CD14-positive monocyte (primary cell): ENCODE data around the gene SPINT2. TPM values are rescaled to one million over a fixed set of nuclear protein-coding genes. Genes with fewer than 3 reads are reported as not detected.
"Not testable (repeated sequence)": the region's sequence is repeated elsewhere in the genome, so short reads cannot be mapped to it uniquely, and the experiment has no call there.

ENCODE experiments used
- DNase-seq, 3 donors: peaks; one replicate each; pipeline ENCODE4 v3.0.0-alpha.2; 2011 to 2022
- H2AFZ ChIP-seq: 2 replicates; pipeline ENCODE4 v1.6.0; 2012; ENCODE audit warnings: mild to moderate bottlenecking, low read depth, low read length, inconsistent platforms; ENCODE audit not compliant: insufficient read depth, poor library complexity, severe bottlenecking
- H3K27ac ChIP-seq, 2 donors: 1 replicate in 1 of 2; 2 replicates in 1 of 2; pipeline ENCODE4 v1.5.1; 2012 to 2013; ENCODE audit warnings: low read length in 2 of 2, control low read depth in 1 of 2, inconsistent platforms in 1 of 2, low read depth in 1 of 2, mild to moderate bottlenecking in 1 of 2
- H3K27me3 ChIP-seq, 2 donors: one replicate each; pipeline versions ENCODE4 v1.6.0 to v1.6.1; 2011 to 2013; ENCODE audit warnings: low read length in 2 of 2; ENCODE audit not compliant: control insufficient read depth in 2 of 2, insufficient read depth in 2 of 2
- H3K36me3 ChIP-seq, 2 donors: replicated peaks in 1 of 2; 1 replicate in 1 of 2; 2 replicates in 1 of 2; pipeline versions ENCODE4 v1.5.1 to v1.6.1; 2012 to 2013; ENCODE audit warnings: low read length in 2 of 2, control low read depth in 1 of 2, inconsistent platforms in 1 of 2, mild to moderate bottlenecking in 1 of 2; ENCODE audit not compliant: insufficient read depth in 2 of 2, control insufficient read depth in 1 of 2
- H3K4me1 ChIP-seq, 2 donors: 1 replicate in 1 of 2; 2 replicates in 1 of 2; pipeline versions ENCODE4 v1.5.1 to v1.6.1; 2012 to 2013; ENCODE audit warnings: low read length in 2 of 2, control low read depth in 1 of 2, inconsistent platforms in 1 of 2, mild to moderate bottlenecking in 1 of 2, moderate library complexity in 1 of 2; ENCODE audit not compliant: insufficient read depth in 2 of 2, control insufficient read depth in 1 of 2
- H3K4me2 ChIP-seq: replicated peaks from 2 replicates; pipeline ENCODE3; 2012; ENCODE audit warnings: low read length, moderate library complexity, mild to moderate bottlenecking; ENCODE audit not compliant: poor library complexity, severe bottlenecking; ENCODE audit errors: extremely low read depth
- H3K4me3 ChIP-seq, 3 experiments: fragments of 200-600 bp in 1 of 3; sonication (generic) in 1 of 3; replicated peaks in 1 of 3; 1 replicate in 2 of 3; 2 replicates in 1 of 3; pipeline ENCODE4 v1.5.1; 2011 to 2013; ENCODE audit warnings: low read length in 3 of 3, mild to moderate bottlenecking in 3 of 3, control low read depth in 2 of 3, low read depth in 2 of 3, inconsistent platforms in 1 of 3, moderate library complexity in 1 of 3
- H3K79me2 ChIP-seq: 2 replicates; pipeline ENCODE4 v1.6.0; 2012; ENCODE audit warnings: mild to moderate bottlenecking, control low read depth, inconsistent platforms, low read length, moderate library complexity; ENCODE audit not compliant: insufficient read depth
- H3K9ac ChIP-seq: 2 replicates; pipeline ENCODE4 v1.6.0; 2017; ENCODE audit warnings: low read length, mild to moderate bottlenecking; ENCODE audit not compliant: insufficient read depth, poor library complexity, severe bottlenecking
- H3K9me3 ChIP-seq, 2 donors: replicated peaks in 1 of 2; 1 replicate in 1 of 2; 2 replicates in 1 of 2; pipeline versions ENCODE4 v1.5.1 to v1.6.1; 2012 to 2013; ENCODE audit warnings: low read length in 2 of 2, control low read depth in 1 of 2; ENCODE audit not compliant: control insufficient read depth in 1 of 2, insufficient read depth in 1 of 2
- H4K20me1 ChIP-seq: 2 replicates; pipeline ENCODE4 v1.6.0; 2012; ENCODE audit warnings: mild to moderate bottlenecking, low read length, control low read depth, moderate library complexity; ENCODE audit not compliant: insufficient read depth
- H3K27ac Mint-ChIP-seq, 7 donors: one replicate each; pipeline ENCODE4 v1.8.0; 2020; ENCODE audit warnings: mild to moderate bottlenecking in 7 of 7, mixed read lengths in 7 of 7, moderate library complexity in 6 of 7, inconsistent platforms in 2 of 7
- H3K27me3 Mint-ChIP-seq, 3 donors: one replicate each; pipeline ENCODE4 v1.8.0; 2021 to 2022; ENCODE audit warnings: low read depth in 3 of 3, mild to moderate bottlenecking in 3 of 3, mixed read lengths in 3 of 3, moderate library complexity in 3 of 3, inconsistent platforms in 1 of 3
- H3K36me3 Mint-ChIP-seq, 2 donors: one replicate each; pipeline ENCODE4 v1.8.0; 2020; ENCODE audit warnings: mixed read lengths in 2 of 2, inconsistent platforms in 1 of 2, mild to moderate bottlenecking in 1 of 2
- H3K4me1 Mint-ChIP-seq: one replicate; pipeline ENCODE4 v1.8.0; 2020; ENCODE audit warnings: mild to moderate bottlenecking, mixed read lengths
- H3K4me3 Mint-ChIP-seq, 2 donors: one replicate each; pipeline ENCODE4 v1.8.0; 2020; ENCODE audit warnings: mild to moderate bottlenecking in 2 of 2, mixed read lengths in 2 of 2, moderate library complexity in 1 of 2
- H3K9me3 Mint-ChIP-seq, 7 donors: one replicate each; pipeline ENCODE4 v1.8.0; 2020 to 2022; ENCODE audit warnings: mixed read lengths in 7 of 7, mild to moderate bottlenecking in 6 of 7, moderate library complexity in 6 of 7, inconsistent platforms in 2 of 7
- WGBS: methylation state at CpG from one replicate; pipeline ENCODE4 v1.1.5; 2013; ENCODE audit warnings: missing lambda C conversion rate; ENCODE audit not compliant: insufficient coverage; 5-methylcytosine and 5-hydroxymethylcytosine counted together
- intact Hi-C, 2 donors: fragments of 100-400 bp; cut with micrococcal nuclease; formaldehyde crosslinking; loops; one replicate each; pipeline versions ENCODE4 v1.15.0 to v1.15.1; 2023
- polyA plus RNA-seq, 3 donors: library from polyadenylated mRNA; depleted of rRNA in 1 of 3; unstranded in 2 of 3; stranded (reverse) in 1 of 3; fragments of 300-500 nt in 2 of 3; fragments of >200 nt in 1 of 3; fragmentation: Illumina TruSeq in 2 of 3; gene quantifications; 1 replicate in 2 of 3; 2 replicates in 1 of 3; pipeline ENCODE4 v1.2.3, GENCODE V29; 2012 to 2021
- TF ChIP-seq, protein P1 (sequence below): fragments of 200-600 bp; IDR thresholded peaks from one replicate; pipeline ENCODE4 v1.8.0; 2022; ENCODE audit warnings: antibody characterized with exemption, mild to moderate bottlenecking

SPINT2 gene
- polyA plus RNA-seq, 3 donors, result 42.9 to 139 (median 114) TPM

DNA sequence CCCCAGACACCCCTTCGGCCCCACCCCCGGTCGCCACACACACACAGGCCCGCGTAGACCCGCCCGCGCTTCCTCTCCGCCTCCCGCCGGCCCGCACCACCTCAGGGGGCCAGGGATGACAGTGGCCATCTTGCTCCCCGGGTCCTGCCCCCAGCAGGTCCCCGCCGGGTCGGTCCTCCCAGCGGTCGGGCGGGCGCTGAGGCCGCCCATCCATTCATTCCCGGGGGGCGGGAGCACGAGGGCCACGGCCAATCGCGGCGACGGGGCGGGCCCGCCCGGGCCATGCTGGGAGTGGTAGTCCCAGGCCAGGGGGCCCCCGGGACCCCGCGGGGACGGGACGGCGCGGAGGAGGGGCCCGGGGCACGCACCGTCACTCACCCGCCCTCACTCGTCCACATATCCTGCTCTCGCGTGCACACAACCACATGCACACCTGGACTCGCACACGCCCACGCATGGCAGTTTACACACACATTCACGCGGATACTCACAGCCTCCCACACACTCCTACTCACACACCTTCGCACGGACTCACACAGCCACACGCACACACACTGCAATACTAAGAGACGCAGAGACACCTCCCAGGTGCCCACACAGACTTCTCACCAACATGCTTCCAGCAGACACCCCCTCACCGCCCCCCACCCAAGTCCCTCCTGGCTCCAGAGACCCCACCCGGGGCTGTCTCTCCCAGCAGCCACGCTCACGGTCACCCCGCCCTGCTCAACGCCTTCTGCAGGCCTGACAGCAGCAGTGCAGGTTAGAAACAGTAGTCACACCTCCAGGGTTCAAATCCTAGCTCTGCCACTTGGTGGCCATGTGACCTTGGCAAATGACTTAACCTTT lies 40.1 kb upstream of the SPINT2 start, which contains the start of gene DPF1:
DPF1 (minus strand) TSS at position 209 of the 849 bp plus-strand sequence; CDS start at position 129, 80 bp downstream.
- Histone ChIP-seq H3K36me3 (no peaks in the 10 kb centered on the region), H3K4me2 (peak within 1 kb of the TSS; percentile 69), H3K9me3 (peaks cover 0 to 21% of the 10 kb centered on the region in 2 donors), H3K9ac (peak within 1 kb of the TSS; percentile 32), H3K4me3 (peak within 1 kb of the TSS in 1 of 3 experiments; percentile 59), H3K27ac (no peak within 1 kb of the TSS), H3K27me3 (peaks cover 46 to 83% of the 10 kb centered on the region in 2 donors), H4K20me1 (no peaks in the 10 kb centered on the region), H2AFZ (no peak within 1 kb of the TSS), H3K79me2 (no peaks in the 10 kb centered on the region), H3K4me1 (peaks cover 9 to 18% of the 10 kb centered on the region in 2 donors)
- no peak for DNase-seq
- Mint-ChIP-seq H3K27ac (peak within 1 kb of the TSS in 1 of 7 donors; percentile 9), H3K27me3 (peaks cover 73 to 85% (median 85%) of the 10 kb centered on the region in 3 donors), H3K4me3 (peak within 1 kb of the TSS; percentile 56 to 90), H3K36me3 (peaks cover 0 to 14% of the 10 kb centered on the region in 2 donors), H3K4me1 (peaks cover 12% of the 10 kb centered on the region), H3K9me3 (peaks cover 0 to 26% (median 11%) of the 10 kb centered on the region in 7 donors)
- 1% methylated on average over 59 of the region's 61 CpGs for WGBS
- TF ChIP-seq, protein P1, sequence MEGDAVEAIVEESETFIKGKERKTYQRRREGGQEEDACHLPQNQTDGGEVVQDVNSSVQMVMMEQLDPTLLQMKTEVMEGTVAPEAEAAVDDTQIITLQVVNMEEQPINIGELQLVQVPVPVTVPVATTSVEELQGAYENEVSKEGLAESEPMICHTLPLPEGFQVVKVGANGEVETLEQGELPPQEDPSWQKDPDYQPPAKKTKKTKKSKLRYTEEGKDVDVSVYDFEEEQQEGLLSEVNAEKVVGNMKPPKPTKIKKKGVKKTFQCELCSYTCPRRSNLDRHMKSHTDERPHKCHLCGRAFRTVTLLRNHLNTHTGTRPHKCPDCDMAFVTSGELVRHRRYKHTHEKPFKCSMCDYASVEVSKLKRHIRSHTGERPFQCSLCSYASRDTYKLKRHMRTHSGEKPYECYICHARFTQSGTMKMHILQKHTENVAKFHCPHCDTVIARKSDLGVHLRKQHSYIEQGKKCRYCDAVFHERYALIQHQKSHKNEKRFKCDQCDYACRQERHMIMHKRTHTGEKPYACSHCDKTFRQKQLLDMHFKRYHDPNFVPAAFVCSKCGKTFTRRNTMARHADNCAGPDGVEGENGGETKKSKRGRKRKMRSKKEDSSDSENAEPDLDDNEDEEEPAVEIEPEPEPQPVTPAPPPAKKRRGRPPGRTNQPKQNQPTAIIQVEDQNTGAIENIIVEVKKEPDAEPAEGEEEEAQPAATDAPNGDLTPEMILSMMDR, result no peak
- intact Hi-C loops, result no loop called here

DNA sequence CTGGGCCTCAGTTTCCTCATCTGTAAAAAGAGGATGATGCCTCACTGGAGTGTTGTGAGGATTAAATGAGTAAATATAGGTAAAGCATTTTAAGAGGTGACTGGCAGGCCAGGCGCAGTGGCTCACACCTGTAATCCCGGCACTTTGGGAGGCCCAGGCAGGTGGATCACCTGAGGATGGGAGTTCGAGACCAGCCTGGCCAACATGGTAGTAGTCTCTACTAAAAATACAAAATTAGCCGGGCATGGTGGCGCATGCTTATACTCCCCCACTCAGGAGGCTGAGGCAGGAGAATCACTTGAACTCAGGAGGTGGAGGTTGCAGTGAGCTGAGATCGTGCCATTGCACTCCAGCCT lies 39.5 kb upstream of the SPINT2 start:
- H3K36me3 Mint-ChIP-seq, result peaks cover 0 to 14% of the 10 kb centered on the region in 2 donors
- H3K27ac Mint-ChIP-seq, intact Hi-C loops, H3K36me3 ChIP-seq, H3K9ac ChIP-seq, H3K79me2 ChIP-seq, H3K4me2 ChIP-seq, H3K4me3 ChIP-seq, H4K20me1 ChIP-seq, H3K27ac ChIP-seq, DNase-seq, H2AFZ ChIP-seq: not testable (repeated sequence)
- H3K4me1 ChIP-seq, result peaks cover 9 to 19% of the 10 kb centered on the region in 2 donors
- H3K27me3 ChIP-seq, result peaks cover 48 to 86% of the 10 kb centered on the region in 2 donors
- no CpG with 5 or more reads among the region's 6 CpGs for WGBS
- peaks cover 74 to 88% (median 83%) of the 10 kb centered on the region in 3 donors for H3K27me3 Mint-ChIP-seq
- H3K4me3 Mint-ChIP-seq, result peak overlapping the region in 1 of 2 donors; percentile 90
- H3K4me1 Mint-ChIP-seq, result peaks cover 12% of the 10 kb centered on the region
- peaks cover 0 to 28% (median 10%) of the 10 kb centered on the region in 7 donors for H3K9me3 Mint-ChIP-seq
- peaks cover 0 to 23% of the 10 kb centered on the region in 2 donors for H3K9me3 ChIP-seq
